Kidney (tissue), 14 donors: Measurements from ENCODE around the gene SNX14. TPM values are rescaled to one million over a fixed set of nuclear protein-coding genes. Genes with fewer than 3 reads are reported as not detected.
"Not testable (repeated sequence)": the region's sequence is repeated elsewhere in the genome, so short reads cannot be mapped to it uniquely, and the experiment has no call there.

Experiments
- DNase-seq, 5 donors: peaks; one replicate each; pipeline ENCODE4 v3.0.0-alpha.2; 2013 to 2020
- FAIRE-seq: peaks from 2 replicates; lab custom pipeline; 2012; peaks lifted over from hg19 to GRCh38; lab: Jason Lieb, UNC
- H3K27ac ChIP-seq, 2 donors: one replicate each; pipeline ENCODE4 v1.7.0; 2013; ENCODE audit warnings: low read depth in 2 of 2, low read length in 2 of 2, inconsistent platforms in 1 of 2
- H3K27me3 ChIP-seq: one replicate; pipeline ENCODE4 v1.7.1; 2013; ENCODE audit warnings: low read length, inconsistent platforms; ENCODE audit not compliant: control insufficient read depth, insufficient read depth
- H3K36me3 ChIP-seq, 3 donors: one replicate each; pipeline versions ENCODE4 v1.7.0 to v1.7.1; 2013; ENCODE audit warnings: low read length in 3 of 3, control low read depth in 1 of 3, inconsistent platforms in 1 of 3; ENCODE audit not compliant: insufficient read depth in 3 of 3, control insufficient read depth in 2 of 3
- H3K4me1 ChIP-seq, 3 donors: one replicate each; pipeline versions ENCODE4 v1.7.0 to v1.7.1; 2013; ENCODE audit warnings: low read length in 3 of 3, inconsistent platforms in 1 of 3, low read depth in 1 of 3; ENCODE audit not compliant: control insufficient read depth in 2 of 3, insufficient read depth in 2 of 3
- H3K4me3 ChIP-seq, 3 donors: one replicate each; pipeline versions ENCODE4 v1.7.0 to v1.8.1; 2013; ENCODE audit warnings: low read length in 3 of 3, control low read depth in 1 of 3, inconsistent platforms in 1 of 3
- H3K9ac ChIP-seq, 3 donors: one replicate each; pipeline versions ENCODE4 v1.7.0 to v1.7.1; 2013; ENCODE audit warnings: low read length in 3 of 3, control low read depth in 1 of 3, inconsistent platforms in 1 of 3
- H3K9me3 ChIP-seq, 3 donors: one replicate each; pipeline versions ENCODE4 v1.7.0 to v1.7.1; 2013; ENCODE audit warnings: low read length in 3 of 3, control low read depth in 1 of 3, inconsistent platforms in 1 of 3; ENCODE audit not compliant: control insufficient read depth in 2 of 3, insufficient read depth in 1 of 3
- CTCF ChIP-seq: IDR thresholded peaks from 3 replicates; pipeline ENCODE4 v1.5.1; 2012; ENCODE audit warnings: mild to moderate bottlenecking, moderate library complexity, borderline replicate concordance; ENCODE audit not compliant: insufficient read depth; ENCODE audit errors: extremely low read depth
- intact Hi-C: fragments of 100-400 bp; cut with DNase I; formaldehyde crosslinking; loops from one replicate; pipeline ENCODE4 v1.11.1; 2022
- polyA plus RNA-seq: library from polyadenylated mRNA; stranded (reverse); fragments of 350-450 nt; fragmentation: Illumina TruSeq; extraction: RNeasy Lipid Tissue Mini Kit (QIAGEN cat#74804); gene quantifications from one replicate; pipeline ENCODE4 v1.2.3, GENCODE V29; 2014; ENCODE audit warnings: low read depth, low replicate concordance; ENCODE audit not compliant: insufficient read depth
- total RNA-seq: library from RNA; stranded (reverse); fragmentation: NEBNext Ultra II Directional; extraction: Animal tissue kit (Norgen Biotek cat#: 25700); gene quantifications from one replicate; pipeline ENCODE4 v1.2.1, GENCODE V29; 2021
- donor health status: control.
- donor health status: control.
- donor health status: control.
- donor health status: control.
- donor health status: control.
- donor health status: DM: yes; HTN: yes; CAD: no.
- donor health status: Normal renal cell carcinoma (clear cell type).

Gene SNX14
- total and polyA plus RNA-seq, 2 donors from 2014 or later: 100 to 125 TPM

GRCh38 chr6:85585741-85586140 lies 7.9 kb downstream of the SNX14 start:
- Histone ChIP-seq H3K36me3 (no peaks in the 10 kb centered on the region), H3K27ac (no peak overlapping the region), H3K27me3 (no peaks in the 10 kb centered on the region), H3K4me1 (peaks cover 0 to 4% (median 2%) of the 10 kb centered on the region in 3 donors), H3K4me3 (no peak overlapping the region), H3K9me3 (peaks cover 0 to 6% (median 0%) of the 10 kb centered on the region in 3 donors), H3K9ac (no peak overlapping the region)
- TF ChIP-seq CTCF: no peak
- FAIRE-seq (no peak), DNase-seq (no peak)
- intact Hi-C loops: no loop called here

- peaks cover 0 to 10% (median 9%) of the 10 kb centered on the region in 3 donors for H3K4me1 ChIP-seq
- intact Hi-C loops, FAIRE-seq, H3K4me3 ChIP-seq, H3K27me3 ChIP-seq, H3K9ac ChIP-seq, H3K27ac ChIP-seq, DNase-seq, H3K36me3 ChIP-seq, H3K9me3 ChIP-seq: not testable (repeated sequence)
These were observed 10.8 kb downstream of the SNX14 start for GRCh38 chr6:85582832-85583231.

GRCh38 chr6:85581572-85581971 lies 12.1 kb downstream of the SNX14 start:
- Histone ChIP-seq H3K27ac (no peak overlapping the region), H3K4me3 (no peak overlapping the region), H3K9ac (no peak overlapping the region), H3K36me3 (no peaks in the 10 kb centered on the region), H3K9me3 (peaks cover 0 to 6% (median 0%) of the 10 kb centered on the region in 3 donors), H3K4me1 (peaks cover 0 to 10% (median 9%) of the 10 kb centered on the region in 3 donors), H3K27me3 (no peaks in the 10 kb centered on the region)
- intact Hi-C loops: no loop called here
- DNase-seq (no peak), FAIRE-seq (no peak)
- TF ChIP-seq CTCF: no peak

GRCh38 chr6:85580878-85581267 lies 12.8 kb downstream of the SNX14 start:
- no peak for FAIRE-seq
- TF ChIP-seq CTCF: no peak

More at GRCh38 chr6:85580878-85581267, 12.8 kb downstream of the SNX14 start:
- Histone ChIP-seq H3K27me3 (no peaks in the 10 kb centered on the region), H3K9ac (no peak overlapping the region), H3K27ac (no peak overlapping the region), H3K9me3 (peaks cover 0 to 6% (median 0%) of the 10 kb centered on the region in 3 donors), H3K36me3 (no peaks in the 10 kb centered on the region), H3K4me3 (no peak overlapping the region), H3K4me1 (peaks cover 0 to 10% (median 9%) of the 10 kb centered on the region in 3 donors)
- intact Hi-C loops: no loop called here
- DNase-seq: no peak
